Myocyte (in vitro differentiated cells): Measurements from ENCODE around the gene GRIK4. TPM values are rescaled to one million over a fixed set of nuclear protein-coding genes. Genes with fewer than 3 reads are reported as not detected.
"Not testable (repeated sequence)": the region's sequence is repeated elsewhere in the genome, so short reads cannot be mapped to it uniquely, and the experiment has no call there.

Experiments
- DNase-seq: peaks from one replicate; pipeline ENCODE4 v3.0.0-alpha.2; 2012; ENCODE audit warnings: low read depth
- total RNA-seq: library from RNA; depleted of rRNA; stranded (reverse); fragments of >200 nt; gene quantifications from 2 replicates; pipeline ENCODE4 v1.2.3, GENCODE V29; 2014

GRIK4 gene
- total RNA-seq, 1 donor from 2014 or later, result 0.27 TPM

DNA sequence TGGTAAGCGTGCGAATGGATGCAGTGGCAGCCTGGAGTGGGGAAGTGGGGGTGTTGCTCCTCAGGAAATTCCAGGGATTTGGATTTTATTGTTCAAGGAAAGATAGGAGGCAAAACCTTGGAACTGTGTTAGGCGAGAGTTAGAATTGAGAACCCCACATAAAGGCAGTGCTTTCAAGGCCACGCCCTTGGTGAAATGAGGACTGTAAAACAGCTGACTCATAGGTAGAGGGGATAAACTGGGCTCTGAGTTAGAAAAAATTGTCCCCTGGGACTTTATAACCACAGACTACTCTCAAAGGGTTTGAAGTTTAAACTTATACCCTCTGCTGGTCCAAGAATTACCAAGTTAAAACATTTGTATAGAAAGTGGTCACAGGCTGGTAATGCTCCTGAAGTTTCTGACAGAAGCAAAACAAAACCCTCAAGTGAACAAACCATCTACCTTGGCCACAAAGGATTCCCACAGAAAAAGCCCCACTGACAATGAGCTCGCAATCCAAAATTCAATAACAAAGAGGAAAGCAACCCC lies 262.0 kb downstream of the GRIK4 start:
- peak; percentile 21 for DNase-seq

- DNase-seq, result no peak
These were observed 263.2 kb downstream of the GRIK4 start for GRCh38 chr11:120774591-120775386.

DNA sequence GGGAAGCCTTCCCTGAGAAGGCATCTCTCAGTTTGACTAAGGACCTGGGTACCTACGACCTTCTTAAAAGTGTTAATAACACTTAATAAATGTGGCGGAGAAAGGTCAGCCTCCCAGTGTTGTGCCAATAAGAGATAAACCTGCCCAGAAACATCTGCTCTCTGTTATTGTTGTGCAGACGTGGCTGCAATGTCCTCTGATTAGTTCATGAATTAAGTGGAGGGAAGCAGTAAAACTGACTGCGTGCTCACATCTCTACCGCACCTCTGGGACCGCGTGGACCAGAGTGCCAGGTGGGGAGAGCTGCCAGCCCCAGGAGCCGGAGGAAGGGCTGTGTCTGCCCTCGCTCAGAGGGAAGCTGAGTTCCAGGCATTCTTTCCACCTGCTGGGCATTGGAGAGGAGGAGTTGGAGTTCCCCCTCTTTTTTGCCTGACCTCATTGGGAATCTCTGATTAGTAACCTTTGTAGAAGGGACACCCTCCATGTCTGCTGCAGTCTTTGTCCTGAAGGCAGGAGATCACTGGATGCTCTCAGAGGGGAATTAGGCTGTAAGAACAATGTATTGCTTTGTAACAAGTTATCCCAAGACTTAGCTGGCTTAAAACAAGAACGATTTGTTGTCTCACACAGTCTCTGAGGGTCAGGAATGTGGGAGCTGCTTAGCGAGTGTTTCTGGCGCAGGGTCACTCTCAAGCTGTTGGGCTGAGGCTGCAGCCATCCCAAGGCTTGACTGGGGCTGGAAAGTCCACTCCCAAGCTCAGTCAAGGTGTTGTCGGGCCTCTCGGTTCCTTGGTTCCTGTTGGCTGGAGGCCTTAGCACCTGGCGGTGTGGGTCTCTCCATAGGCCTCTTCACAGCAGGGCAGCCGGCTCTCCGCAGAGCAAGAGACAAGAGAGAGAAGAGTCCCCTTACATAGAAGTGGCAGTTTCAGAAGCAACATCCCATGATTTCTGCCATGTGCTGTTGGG lies 264.7 kb downstream of the GRIK4 start:
- DNase-seq, result no peak

DNA sequence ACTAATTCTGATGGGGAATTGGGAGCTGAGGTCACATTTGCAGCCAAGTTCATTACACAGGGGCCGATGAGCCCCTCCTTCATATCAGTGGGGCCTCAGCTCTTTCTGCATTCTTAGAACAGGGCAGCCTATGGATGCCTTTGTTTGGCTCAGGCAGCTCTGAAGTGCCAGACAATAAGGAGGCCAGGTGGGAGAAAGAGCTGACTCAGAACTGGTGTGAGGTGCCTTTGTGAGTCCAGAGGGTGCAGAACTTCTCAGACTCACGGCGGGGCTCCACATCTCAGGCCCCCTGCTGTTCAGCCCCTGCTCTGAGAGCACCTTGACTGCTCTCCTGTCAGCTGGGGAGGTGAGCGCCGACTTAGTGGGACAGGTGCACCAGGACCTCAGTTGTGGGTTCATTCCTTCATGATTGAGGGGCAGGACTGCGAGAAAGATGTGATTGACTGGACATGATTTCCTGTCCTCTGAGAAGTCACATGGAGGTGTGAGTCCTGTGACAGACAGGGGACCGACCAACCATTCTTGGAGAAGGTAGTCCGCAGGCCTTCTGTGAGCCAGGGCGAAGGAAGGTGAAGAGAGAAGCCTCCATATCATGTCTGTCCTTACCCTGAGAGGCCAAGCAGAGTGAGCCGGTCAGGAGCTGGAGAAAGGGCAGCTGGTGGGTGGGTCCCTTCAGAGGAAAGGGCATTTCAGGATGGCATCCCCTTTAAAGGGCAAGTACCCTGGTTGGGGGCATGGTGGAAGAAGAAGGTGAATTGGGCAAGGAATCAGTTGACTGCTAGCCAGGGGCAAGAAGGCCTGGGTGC lies 267.3 kb downstream of the GRIK4 start:
- no peak for DNase-seq

DNA sequence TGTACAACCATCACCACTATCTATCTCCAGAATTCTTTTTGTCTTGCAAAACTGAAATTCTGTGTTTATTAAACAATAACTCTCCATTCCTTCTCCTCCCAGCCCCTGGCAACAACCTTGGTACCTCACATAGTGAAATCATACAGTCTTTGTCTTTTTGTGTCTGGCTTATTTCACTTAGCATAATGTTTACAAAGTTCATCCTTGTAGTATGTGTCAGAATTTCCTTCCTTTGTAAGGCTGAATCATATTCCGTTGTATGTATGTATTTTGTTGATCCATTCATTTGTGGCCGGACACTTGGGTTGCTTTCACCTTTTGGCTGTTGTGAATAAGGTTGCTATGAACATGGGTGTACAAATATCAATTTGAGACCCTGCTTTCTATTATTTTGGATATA lies 268.7 kb downstream of the GRIK4 start:
- DNase-seq, result no peak

DNA sequence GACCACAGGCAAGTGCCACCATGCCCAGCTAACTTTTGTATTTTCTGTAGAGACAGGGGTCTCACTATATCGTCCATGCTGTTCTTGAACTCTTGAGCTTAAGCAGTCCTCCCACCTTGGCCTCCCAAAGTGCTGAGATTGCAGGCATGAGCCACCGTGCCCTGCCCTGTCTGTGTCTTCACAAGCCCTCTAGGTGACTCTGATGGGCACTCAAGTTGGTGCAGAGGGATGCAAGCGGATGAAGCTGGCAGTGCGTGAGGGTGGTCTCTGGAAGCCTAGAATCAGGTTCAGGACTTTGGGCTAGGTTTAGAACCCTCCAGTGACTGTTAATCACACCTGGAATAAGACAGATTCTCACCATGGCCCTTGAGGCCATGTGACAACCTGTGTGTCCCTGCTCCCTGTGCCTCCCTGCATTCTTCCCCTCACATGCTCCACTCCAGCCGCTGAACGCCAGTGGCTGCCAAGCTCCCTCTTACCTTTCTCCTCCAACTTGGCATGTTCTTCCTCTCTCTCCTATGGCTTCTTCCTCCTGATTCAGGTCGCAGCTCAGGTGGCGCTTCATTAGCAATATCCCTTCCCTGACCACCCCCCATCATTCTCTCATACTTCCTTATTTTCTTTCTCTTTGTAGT lies 270.1 kb downstream of the GRIK4 start:
- DNase-seq, result no peak

GRCh38 chr11:120784566-120785251 lies 273.2 kb downstream of the GRIK4 start:
- no peak for DNase-seq

GRCh38 chr11:120785576-120785975 lies 274.0 kb downstream of the GRIK4 start:
- no peak for DNase-seq

DNA sequence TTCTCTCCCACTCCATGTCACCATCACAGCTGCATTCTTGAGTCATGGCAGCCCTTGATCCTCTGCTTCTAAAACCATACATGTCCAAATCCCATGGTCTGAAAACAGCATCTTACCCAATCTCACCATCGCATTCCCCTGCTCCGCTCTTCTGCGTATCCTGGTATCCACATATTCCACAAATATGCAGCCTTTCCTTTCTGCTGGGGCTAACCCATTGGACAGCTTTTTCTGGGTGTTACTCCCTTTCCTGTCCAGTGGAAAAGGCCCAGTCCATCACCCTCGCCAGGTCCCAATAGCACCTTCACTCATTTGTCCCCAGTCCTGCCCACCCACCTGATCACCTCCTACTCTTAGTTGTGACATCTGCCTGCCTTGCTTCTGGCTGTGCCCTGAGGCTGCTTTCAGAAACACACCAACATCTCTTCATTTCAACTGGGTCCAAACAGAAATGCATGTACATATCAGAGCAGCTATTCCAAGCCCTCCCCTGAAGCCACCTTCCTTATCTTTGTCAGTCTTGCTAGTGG lies 274.7 kb downstream of the GRIK4 start:
- no peak for DNase-seq

DNA sequence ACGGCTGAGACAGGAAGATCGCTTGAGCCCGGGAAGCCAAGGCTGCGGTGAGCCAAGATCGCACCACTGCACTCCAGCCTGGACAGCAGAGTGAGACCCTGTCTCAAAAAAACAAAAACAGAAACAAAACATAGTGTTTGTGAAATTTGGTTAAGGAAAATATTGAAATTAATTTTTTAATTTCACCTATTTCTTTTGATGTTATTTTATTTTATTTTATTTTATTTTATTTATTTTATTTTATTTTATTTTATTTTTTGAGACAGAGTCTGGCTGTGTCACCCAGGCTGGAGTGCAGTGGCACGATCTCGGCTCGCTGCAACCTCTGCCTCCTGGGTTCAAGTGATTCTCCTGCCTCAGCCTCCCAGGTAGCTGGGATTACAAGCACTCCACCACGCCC lies 275.7 kb downstream of the GRIK4 start:
- not testable (repeated sequence) for DNase-seq

DNA sequence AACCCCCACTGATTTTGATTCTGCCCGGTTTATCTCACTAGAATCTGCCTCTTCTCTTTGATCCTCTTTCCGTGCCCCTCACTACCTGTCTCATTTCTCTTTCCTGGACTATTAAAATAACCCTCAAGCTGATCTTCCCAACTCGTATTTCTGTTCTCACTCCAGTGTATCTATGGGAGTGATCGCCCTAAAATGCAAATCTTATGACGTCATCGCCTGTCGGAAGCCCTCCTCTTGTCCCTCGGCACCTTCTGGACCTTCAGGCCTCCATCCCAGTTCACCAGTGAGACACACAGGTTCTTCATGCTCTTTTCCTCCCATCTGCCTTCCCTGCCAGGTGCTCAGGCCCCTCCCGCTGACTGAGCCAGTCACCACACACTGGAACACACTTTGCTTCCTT lies 277.8 kb downstream of the GRIK4 start:
- no peak for DNase-seq

DNA sequence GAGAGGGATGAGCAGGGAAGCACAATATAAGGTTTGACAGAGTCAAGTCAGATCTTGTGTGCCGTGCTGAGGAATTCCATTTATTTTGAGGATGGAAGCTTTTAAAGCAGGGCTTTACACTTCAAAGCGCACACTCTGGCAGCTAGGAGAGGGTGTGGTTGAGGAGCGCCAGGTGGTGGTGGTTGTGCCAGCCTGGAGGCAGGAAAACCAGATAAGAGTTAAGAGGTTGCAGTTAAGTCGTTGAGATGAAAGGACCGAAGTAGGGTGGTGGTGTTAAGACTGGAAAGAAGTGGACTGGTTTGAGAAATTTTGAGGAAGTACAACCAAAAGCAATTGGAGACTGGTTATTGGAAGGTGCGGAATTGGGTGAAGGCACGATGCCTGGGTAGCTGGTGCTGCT lies 280.8 kb downstream of the GRIK4 start:
- DNase-seq, result no peak

- DNase-seq, result no peak
These were observed 281.6 kb downstream of the GRIK4 start for GRCh38 chr11:120793150-120793549.

GRCh38 chr11:120793806-120794479 lies 282.4 kb downstream of the GRIK4 start:
- DNase-seq, result no peak

DNA sequence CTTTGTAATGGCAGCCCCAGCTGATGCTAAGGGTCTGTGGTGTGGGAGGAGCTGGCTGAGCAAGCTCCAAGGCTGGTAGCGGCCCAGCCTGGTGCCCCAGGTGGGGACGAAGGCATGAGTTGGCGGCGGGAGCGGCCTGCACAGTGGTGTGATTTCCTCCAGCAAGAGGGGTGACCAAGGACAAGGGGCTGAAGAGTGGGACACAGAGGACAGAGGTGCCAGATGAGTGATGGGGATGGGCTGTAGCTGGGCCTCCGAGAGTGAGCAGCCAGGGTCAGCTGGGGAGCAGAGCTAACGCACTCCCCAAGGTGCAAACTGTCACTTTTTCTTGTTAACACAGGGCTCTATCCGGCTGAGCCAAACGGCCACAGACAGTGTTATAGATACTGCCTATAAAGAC lies 283.2 kb downstream of the GRIK4 start:
- DNase-seq, result no peak

- DNase-seq, result no peak
These were observed 283.6 kb downstream of the GRIK4 start for GRCh38 chr11:120795185-120795584.

- DNase-seq, result no peak
These were observed 285.6 kb downstream of the GRIK4 start for GRCh38 chr11:120797143-120797542.

- no peak for DNase-seq
These were observed 287.3 kb downstream of the GRIK4 start for GRCh38 chr11:120798854-120799253.

DNA sequence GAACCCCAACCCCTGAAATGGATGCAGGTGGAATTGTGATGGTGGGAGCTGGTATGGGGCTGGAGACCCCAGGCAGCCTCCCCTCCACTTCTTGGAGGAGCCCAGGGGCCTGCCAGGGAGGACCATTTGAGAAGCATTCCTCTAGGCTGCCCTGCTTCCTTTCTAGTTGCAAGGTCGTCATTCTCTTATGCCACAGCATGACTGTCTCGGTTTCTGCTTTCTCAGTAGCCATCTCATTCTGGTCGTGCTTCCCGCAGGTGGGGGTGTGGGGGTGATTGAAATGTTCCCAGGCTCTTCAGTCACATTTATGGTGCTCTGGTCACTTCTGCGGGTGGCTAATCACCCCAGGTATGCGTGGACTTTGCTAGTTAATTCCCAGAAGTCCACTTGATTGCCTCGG lies 288.7 kb downstream of the GRIK4 start:
- DNase-seq, result no peak
